ENCODE measurements around the gene TMEM253. TPM values are rescaled to one million over a fixed set of nuclear protein-coding genes. Genes with fewer than 3 reads are reported as not detected.
A peak's percentile ranks its signal among the peaks of the same experiment; 100 is the strongest.

Gene TMEM253
- total and polyA plus RNA-seq, 9 of the 15 experiments (the other 6 are each of a cell fraction or from before 2014, with no cell fraction given) = 0.11 to 0.61 (median 0.26) TPM; not detected in 3

- Histone ChIP-seq H3K9me3 (replicated peaks; ENCODE audit: control insufficient read depth, insufficient read depth, low read depth, low read length) (no peaks in the 10 kb centered on the region), H3K4me2 (ENCODE audit: insufficient read depth, low read length) (peak overlapping the region; percentile 62; the same call in 1 of the 2 replicates), H3K9ac (ENCODE audit: insufficient read depth in 1 of 2, low read depth in 2 of 2, low read length in 2 of 2) (peak overlapping the region in 1 of 2 experiments; percentile 91; a peak in 2 of 4 replicates), H3K27me3 (ENCODE audit: control insufficient read depth in 2 of 2, insufficient read depth in 2 of 2, low read length in 2 of 2) (no peaks in the 10 kb centered on the region), H2AFZ (ENCODE audit: low read depth, low read length) (peak overlapping the region; percentile 40; the same call in 1 of the 2 replicates), H3K4me1 (replicated peaks in 1 of 2; ENCODE audit: control insufficient read depth in 2 of 2, insufficient read depth in 2 of 2, low read length in 2 of 2) (peaks cover 2 to 40% of the 10 kb centered on the region in 2 experiments; a peak in 3 of 5 replicates), H3K79me2 (ENCODE audit: control insufficient read depth, insufficient read depth, low read length) (no peaks in the 10 kb centered on the region; the same call in 2 of the 3 replicates), H4K20me1 (replicated peaks; ENCODE audit: control insufficient read depth, insufficient read depth, low read length) (no peaks in the 10 kb centered on the region), H3K4me3 (peak overlapping the region; percentile 41), H3K9me1 (ENCODE audit: control insufficient read depth, insufficient read depth, low read length) (no peaks in the 10 kb centered on the region), H3K27ac (ENCODE audit: extremely low read depth, low read depth, low read length) (no peak overlapping the region), H3K36me3 (ENCODE audit: control insufficient read depth, insufficient read depth, low read length) (no peaks in the 10 kb centered on the region)
- DNase-seq (ENCODE audit: extremely low read depth in 1 of 4, low spot score in 3 of 4) (no peak), ATAC-seq (no peak), FAIRE-seq (no peak)
- ChIA-PET CTCF (ENCODE audit: low intra/inter-chr PET ratio) (interaction anchor here (0.6 to 4.6 kb wide), 4 partner anchors 23 to 312 kb away, joined by 3 to 54 read pairs (median 9); no protein-coding TSS in a partner anchor), POLR2A (interaction anchor here (0.5 to 1.9 kb wide), 2 partner anchors 33 to 140 kb away, joined by 3 to 4 read pairs; no protein-coding TSS in a partner anchor)
- intact Hi-C loops (cut with micrococcal nuclease) = no loop called here
- TF ChIP-seq ELF2 (CRISPR knock-in tag; IDR thresholded peaks at IDR 0.05) = no peak
- TF ChIP-seq PATZ1 (CRISPR knock-in tag; IDR thresholded peaks at IDR 0.05; ENCODE audit: borderline replicate concordance) = no peak
- TF ChIP-seq ZNF354B (CRISPR knock-in tag; IDR thresholded peaks at IDR 0.05) = no peak
- no peak for TF ChIP-seq CHD2 (IDR thresholded peaks at IDR 0.05; ENCODE audit: low read depth, low read length)
- TF ChIP-seq E2F8 (IDR thresholded peaks at IDR 0.05; ENCODE audit: low read depth, partially characterized antibody) = peak; percentile 51
- BruUV-seq (replicated peaks) = no TSS peak
- 52% methylated on average over 14 of the region's 40 CpGs for WGBS (ENCODE audit: insufficient coverage, low coverage, missing lambda C conversion rate)
- in situ Hi-C loops (cut with MboI) = no loop called here
Observed at GRCh38 chr14:21069388-21070082, 31.3 kb upstream of the TMEM253 start.

All from K562 (cell line).